ENCODE results near the gene POTEF. TPM values are rescaled to one million over a fixed set of nuclear protein-coding genes. Genes with fewer than 3 reads are reported as not detected.
"Not testable (repeated sequence)": the region's sequence is repeated elsewhere in the genome, so short reads cannot be mapped to it uniquely, and the experiment has no call there.

Gene POTEF
- total RNA-seq, 6 experiments from 2014 or later, result not detected

- DNase-seq, result no peak
- WGBS (ENCODE audit: insufficient coverage, low coverage, low lambda C conversion rate, missing lambda C conversion rate), result 40% methylated on average over 1 of the region's 25 CpGs
Observed at GRCh38 chr2:130152816-130153595, 24.0 kb upstream of the POTEF start.

GRCh38 chr2:130152136-130152815, 23.3 kb upstream of the POTEF start:
- H3K27ac ChIP-seq; ATAC-seq; H3K27me3 ChIP-seq; H3K36me3 ChIP-seq; H3K4me1 ChIP-seq; H3K9me3 ChIP-seq; DNase-seq; intact Hi-C loops (cut with DNase I); H3K4me3 ChIP-seq: not testable (repeated sequence)
- 100% methylated on average over 1 of the region's 27 CpGs for WGBS (ENCODE audit: insufficient coverage, low coverage, low lambda C conversion rate, missing lambda C conversion rate)

More at GRCh38 chr2:130152816-130153595, 24.0 kb upstream of the POTEF start:
- no peak for ATAC-seq
- Histone ChIP-seq H3K27ac (no peak overlapping the region), H3K36me3 (peaks cover 0 to 4% (median 0%) of the 10 kb centered on the region in 4 donors), H3K4me3 (no peak overlapping the region), H3K4me1 (no peaks in the 10 kb centered on the region), H3K9me3 (no peaks in the 10 kb centered on the region), H3K27me3 (no peaks in the 10 kb centered on the region)
- intact Hi-C loops (cut with DNase I), result no loop called here
- no peak for TF ChIP-seq POLR2A (IDR thresholded peaks at IDR 0.05)
- TF ChIP-seq, protein P1, sequence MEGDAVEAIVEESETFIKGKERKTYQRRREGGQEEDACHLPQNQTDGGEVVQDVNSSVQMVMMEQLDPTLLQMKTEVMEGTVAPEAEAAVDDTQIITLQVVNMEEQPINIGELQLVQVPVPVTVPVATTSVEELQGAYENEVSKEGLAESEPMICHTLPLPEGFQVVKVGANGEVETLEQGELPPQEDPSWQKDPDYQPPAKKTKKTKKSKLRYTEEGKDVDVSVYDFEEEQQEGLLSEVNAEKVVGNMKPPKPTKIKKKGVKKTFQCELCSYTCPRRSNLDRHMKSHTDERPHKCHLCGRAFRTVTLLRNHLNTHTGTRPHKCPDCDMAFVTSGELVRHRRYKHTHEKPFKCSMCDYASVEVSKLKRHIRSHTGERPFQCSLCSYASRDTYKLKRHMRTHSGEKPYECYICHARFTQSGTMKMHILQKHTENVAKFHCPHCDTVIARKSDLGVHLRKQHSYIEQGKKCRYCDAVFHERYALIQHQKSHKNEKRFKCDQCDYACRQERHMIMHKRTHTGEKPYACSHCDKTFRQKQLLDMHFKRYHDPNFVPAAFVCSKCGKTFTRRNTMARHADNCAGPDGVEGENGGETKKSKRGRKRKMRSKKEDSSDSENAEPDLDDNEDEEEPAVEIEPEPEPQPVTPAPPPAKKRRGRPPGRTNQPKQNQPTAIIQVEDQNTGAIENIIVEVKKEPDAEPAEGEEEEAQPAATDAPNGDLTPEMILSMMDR (IDR thresholded peaks at IDR 0.05), result no peak

DNA sequence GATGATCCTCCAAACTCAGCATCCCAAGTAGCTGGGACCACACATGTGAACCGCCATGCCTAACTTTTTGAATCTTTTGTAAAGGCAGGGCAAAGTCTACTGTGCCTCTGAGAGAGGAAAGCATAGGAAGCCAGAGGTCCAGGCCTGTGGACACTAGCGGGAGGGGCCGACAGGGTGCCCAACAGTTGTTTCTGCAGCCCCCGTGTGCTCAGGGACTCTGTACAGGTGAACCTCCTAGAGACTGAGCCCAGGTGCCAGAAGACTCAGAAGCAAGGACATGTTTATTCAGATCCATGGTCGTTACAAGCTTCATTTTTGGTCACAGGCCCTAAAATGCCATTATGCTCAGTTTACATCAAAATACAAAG, 22.1 kb upstream of the POTEF start:
- DNase-seq; H3K27me3 ChIP-seq; H3K36me3 ChIP-seq; H3K4me1 ChIP-seq; intact Hi-C loops (cut with DNase I); H3K27ac ChIP-seq; H3K4me3 ChIP-seq; ATAC-seq; H3K9me3 ChIP-seq: not testable (repeated sequence)
- WGBS (ENCODE audit: insufficient coverage, low coverage, low lambda C conversion rate, missing lambda C conversion rate), result 69% methylated on average over 5 of the region's 5 CpGs

GRCh38 chr2:130150181-130151144, 21.4 kb upstream of the POTEF start:
- no peaks in the 10 kb centered on the region for H3K9me3 ChIP-seq
- TF ChIP-seq POLR2A (IDR thresholded peaks at IDR 0.05), result no peak
- TF ChIP-seq, protein P1 (IDR thresholded peaks at IDR 0.05), result no peak
- H3K27me3 ChIP-seq, result no peaks in the 10 kb centered on the region
- ATAC-seq (peak in 1 of 4 donors; percentile 7), DNase-seq (no peak)
- intact Hi-C loops (cut with DNase I), result no loop called here
- 93% methylated on average over 21 of the region's 23 CpGs for WGBS (ENCODE audit: insufficient coverage, low coverage, low lambda C conversion rate, missing lambda C conversion rate)
- H3K27ac ChIP-seq, result no peak overlapping the region
- H3K4me1 ChIP-seq, result no peaks in the 10 kb centered on the region
- peaks cover 0 to 4% (median 0%) of the 10 kb centered on the region in 4 donors for H3K36me3 ChIP-seq
- H3K4me3 ChIP-seq, result no peak overlapping the region

DNA sequence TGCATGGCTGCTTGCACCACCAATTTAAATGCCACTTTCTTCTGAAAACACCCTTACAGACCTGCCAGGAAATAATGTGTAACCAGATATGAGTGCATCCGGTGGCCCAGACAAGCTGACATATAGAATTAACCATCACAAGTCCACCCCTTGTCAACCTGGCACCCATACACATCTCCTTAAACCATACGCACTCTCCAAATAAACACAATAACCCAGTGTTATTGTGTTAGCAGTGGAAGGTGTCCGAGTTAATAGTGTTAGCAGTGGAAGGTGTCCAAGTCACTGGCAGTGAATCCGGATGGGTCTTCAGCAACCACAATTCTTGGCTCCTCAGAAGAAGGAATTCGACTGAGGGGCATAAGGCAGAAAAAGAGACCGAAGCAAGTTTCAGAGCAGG, 19.5 kb upstream of the POTEF start:
- H3K4me3 ChIP-seq; H3K36me3 ChIP-seq; H3K4me1 ChIP-seq; H3K27ac ChIP-seq; H3K27me3 ChIP-seq; ATAC-seq; intact Hi-C loops (cut with DNase I); H3K9me3 ChIP-seq: not testable (repeated sequence)
- peak in 1 of 3 donors; percentile 1 for DNase-seq
- 42% methylated on average over 6 of the region's 6 CpGs for WGBS (ENCODE audit: insufficient coverage, low coverage, low lambda C conversion rate, missing lambda C conversion rate)

DNA sequence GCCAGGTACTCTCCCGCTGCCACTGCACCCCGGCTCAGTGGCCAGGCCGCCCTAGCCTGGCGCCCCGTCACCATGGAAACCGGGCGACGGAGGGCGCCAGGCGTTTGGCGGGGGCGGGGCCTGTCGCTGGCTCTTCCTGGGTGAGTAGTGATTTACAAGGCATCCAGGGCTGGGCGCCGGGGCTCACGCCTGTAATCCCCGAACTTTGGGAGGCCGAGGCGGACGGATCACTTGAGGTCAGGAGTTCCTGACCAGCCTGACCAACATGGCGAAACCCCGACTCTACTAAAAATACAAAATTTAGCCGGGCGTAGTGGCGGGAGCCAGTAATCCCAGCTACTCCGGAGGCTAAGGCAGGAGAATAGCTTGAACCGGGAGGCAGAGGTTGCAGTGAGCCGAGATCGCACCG, 16.0 kb upstream of the POTEF start, which contains the start of gene CCDC74B:
Gene CCDC74B, minus strand, starts transcription at position 107 of the 409 bp plus-strand sequence. CDS start 116 bp downstream, outside the sequence.
- WGBS (ENCODE audit: insufficient coverage, low coverage, low lambda C conversion rate, missing lambda C conversion rate), result 12% methylated on average over 8 of the region's 30 CpGs
- H3K4me1 ChIP-seq; H3K36me3 ChIP-seq; intact Hi-C loops (cut with DNase I); H3K27me3 ChIP-seq; H3K27ac ChIP-seq; H3K9me3 ChIP-seq: not testable (repeated sequence)
- peak within 1 kb of the TSS in 2 of 3 donors; percentile 21 to 29 for H3K4me3 ChIP-seq
- peak; percentile 68 to 90 (median 82) for ATAC-seq
- DNase-seq, result peak in 1 of 3 donors; percentile 35

DNA sequence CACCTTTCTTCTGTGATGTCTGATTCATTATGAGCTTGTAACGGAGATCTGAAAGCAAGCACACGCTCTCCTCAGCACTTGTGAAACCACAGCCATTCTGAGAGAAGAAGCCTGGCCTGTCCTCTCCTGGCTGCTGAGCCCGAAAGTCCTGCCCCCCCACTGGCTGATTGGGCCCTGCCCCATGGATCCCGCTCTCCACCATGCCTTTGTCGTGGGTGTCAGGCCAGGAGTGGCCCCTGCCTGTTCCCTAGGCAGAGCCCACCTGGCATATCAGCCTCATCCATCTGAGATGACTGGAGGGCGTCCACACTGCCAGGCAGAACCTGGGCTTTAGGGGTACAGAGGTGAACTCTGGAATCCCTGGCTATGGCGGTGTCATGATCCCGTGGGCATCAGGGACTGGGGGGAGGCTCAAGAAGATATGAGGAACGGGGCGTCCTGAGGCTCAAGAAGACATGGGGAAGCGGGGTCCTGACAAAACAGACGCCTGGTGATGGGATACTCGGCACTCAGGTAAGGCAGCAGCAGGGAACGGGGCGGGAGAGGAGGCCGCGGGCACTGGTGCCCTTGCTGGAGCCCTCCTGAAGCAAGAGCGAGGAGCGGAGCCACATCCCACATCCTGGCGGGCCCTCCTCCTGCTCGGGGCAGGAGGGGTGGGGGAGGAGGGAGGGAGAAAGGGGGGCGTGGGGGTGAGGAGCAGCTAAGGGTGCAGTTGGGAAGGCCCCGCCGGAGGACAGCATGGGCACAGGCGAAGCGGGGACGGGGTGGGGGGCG, 14.4 kb upstream of the POTEF start:
- ATAC-seq; H3K27ac ChIP-seq; H3K36me3 ChIP-seq; H3K27me3 ChIP-seq; H3K9me3 ChIP-seq; H3K4me3 ChIP-seq; DNase-seq; intact Hi-C loops (cut with DNase I); H3K4me1 ChIP-seq: not testable (repeated sequence)
- 51% methylated on average over 14 of the region's 28 CpGs for WGBS (ENCODE audit: insufficient coverage, low coverage, low lambda C conversion rate, missing lambda C conversion rate)
